ENCODE results near the gene TAMM41. TPM values are rescaled to one million over a fixed set of nuclear protein-coding genes. Genes with fewer than 3 reads are reported as not detected.
A peak's percentile ranks its signal among the peaks of the same experiment; 100 is the strongest.
"Not testable (repeated sequence)": the region's sequence is repeated elsewhere in the genome, so short reads cannot be mapped to it uniquely, and the experiment has no call there.

TAMM41 gene
- polyA plus RNA-seq, 4 donors, result 2.7 to 18.2 (median 10.3) TPM

- Histone ChIP-seq H3K36me3 (ENCODE audit: control insufficient read depth in 3 of 3, insufficient read depth in 2 of 3, low read depth in 1 of 3, low read length in 3 of 3) (no peaks in the 10 kb centered on the region), H3K27ac (ENCODE audit: low read depth in 1 of 3, low read length in 2 of 3) (no peak overlapping the region), H3K27me3 (ENCODE audit: control insufficient read depth in 3 of 3, insufficient read depth in 3 of 3, low read length in 3 of 3) (no peaks in the 10 kb centered on the region), H3K4me3 (ENCODE audit: low read depth in 1 of 3, low read length in 3 of 3) (no peak overlapping the region), H3K9me3 (ENCODE audit: control insufficient read depth in 2 of 2, insufficient read depth in 1 of 2, low read depth in 1 of 2, low read length in 1 of 2) (no peaks in the 10 kb centered on the region), H3K4me1 (ENCODE audit: control insufficient read depth in 3 of 3, insufficient read depth in 2 of 3, low read depth in 1 of 3, low read length in 2 of 3) (peaks cover 0 to 13% (median 0%) of the 10 kb centered on the region in 3 donors)
- DNase-seq, result no peak
- WGBS, 3 donors, result 91 to 94% (median 93%) methylated on average over 3 of the region's 3 CpGs
- FAIRE-seq, result no peak
Measured at GRCh38 chr3:11768604-11769003, 78.1 kb downstream of the TAMM41 start.

- Histone ChIP-seq H3K4me3 (ENCODE audit: low read depth in 1 of 3, low read length in 3 of 3) (no peak overlapping the region), H3K9me3 (ENCODE audit: control insufficient read depth in 2 of 2, insufficient read depth in 1 of 2, low read depth in 1 of 2, low read length in 1 of 2) (no peaks in the 10 kb centered on the region), H3K4me1 (ENCODE audit: control insufficient read depth in 3 of 3, insufficient read depth in 2 of 3, low read depth in 1 of 3, low read length in 2 of 3) (peaks cover 0 to under 1% (median 0%) of the 10 kb centered on the region in 3 donors), H3K36me3 (ENCODE audit: control insufficient read depth in 3 of 3, insufficient read depth in 2 of 3, low read depth in 1 of 3, low read length in 3 of 3) (no peaks in the 10 kb centered on the region), H3K27me3 (ENCODE audit: control insufficient read depth in 3 of 3, insufficient read depth in 3 of 3, low read length in 3 of 3) (no peaks in the 10 kb centered on the region), H3K27ac (ENCODE audit: low read depth in 1 of 3, low read length in 2 of 3) (no peak overlapping the region)
- DNase-seq, result no peak
- FAIRE-seq, result no peak
- 75 to 90% (median 79%) methylated on average over 5 of the region's 5 CpGs for WGBS, 3 donors
Measured at GRCh38 chr3:11764931-11765363, 81.7 kb downstream of the TAMM41 start.

- FAIRE-seq, result no peak
- Histone ChIP-seq H3K27ac (ENCODE audit: low read depth in 1 of 3, low read length in 2 of 3) (no peak overlapping the region), H3K27me3 (ENCODE audit: control insufficient read depth in 3 of 3, insufficient read depth in 3 of 3, low read length in 3 of 3) (no peaks in the 10 kb centered on the region), H3K4me1 (ENCODE audit: control insufficient read depth in 3 of 3, insufficient read depth in 2 of 3, low read depth in 1 of 3, low read length in 2 of 3) (no peaks in the 10 kb centered on the region), H3K36me3 (ENCODE audit: control insufficient read depth in 3 of 3, insufficient read depth in 2 of 3, low read depth in 1 of 3, low read length in 3 of 3) (no peaks in the 10 kb centered on the region), H3K9me3 (ENCODE audit: control insufficient read depth in 2 of 2, insufficient read depth in 1 of 2, low read depth in 1 of 2, low read length in 1 of 2) (no peaks in the 10 kb centered on the region), H3K4me3 (ENCODE audit: low read depth in 1 of 3, low read length in 3 of 3) (no peak overlapping the region)
- DNase-seq, result no peak
- 74 to 86% (median 80%) methylated on average over 2 of the region's 2 CpGs for WGBS, 3 donors
Measured at GRCh38 chr3:11759996-11760395, 86.7 kb downstream of the TAMM41 start.

GRCh38 chr3:11757929-11758328 lies 88.8 kb downstream of the TAMM41 start:
- no peaks in the 10 kb centered on the region for H3K36me3 ChIP-seq (ENCODE audit: control insufficient read depth in 3 of 3, insufficient read depth in 2 of 3, low read depth in 1 of 3, low read length in 3 of 3)
- no peak for FAIRE-seq
- 85 to 91% (median 88%) methylated on average over 6 of the region's 6 CpGs for WGBS, 3 donors
- no peaks in the 10 kb centered on the region for H3K27me3 ChIP-seq (ENCODE audit: control insufficient read depth in 3 of 3, insufficient read depth in 3 of 3, low read length in 3 of 3)
- no peaks in the 10 kb centered on the region for H3K9me3 ChIP-seq (ENCODE audit: control insufficient read depth in 2 of 2, insufficient read depth in 1 of 2, low read depth in 1 of 2, low read length in 1 of 2)
- no peak for DNase-seq
- H3K27ac ChIP-seq (ENCODE audit: low read depth in 1 of 3, low read length in 2 of 3), result no peak overlapping the region
- no peaks in the 10 kb centered on the region for H3K4me1 ChIP-seq (ENCODE audit: control insufficient read depth in 3 of 3, insufficient read depth in 2 of 3, low read depth in 1 of 3, low read length in 2 of 3)
- H3K4me3 ChIP-seq (ENCODE audit: low read depth in 1 of 3, low read length in 3 of 3), result no peak overlapping the region

- WGBS, 3 donors, result 71 to 77% (median 72%) methylated on average over 9 of the region's 9 CpGs
- peak in 1 of 2 donors; percentile 13 for DNase-seq
- Histone ChIP-seq H3K27me3 (ENCODE audit: control insufficient read depth in 3 of 3, insufficient read depth in 3 of 3, low read length in 3 of 3) (no peaks in the 10 kb centered on the region), H3K27ac (ENCODE audit: low read depth in 1 of 3, low read length in 2 of 3) (no peak overlapping the region), H3K9me3 (ENCODE audit: control insufficient read depth in 2 of 2, insufficient read depth in 1 of 2, low read depth in 1 of 2, low read length in 1 of 2) (no peaks in the 10 kb centered on the region), H3K4me3 (ENCODE audit: low read depth in 1 of 3, low read length in 3 of 3) (no peak overlapping the region), H3K4me1 (ENCODE audit: control insufficient read depth in 3 of 3, insufficient read depth in 2 of 3, low read depth in 1 of 3, low read length in 2 of 3) (no peaks in the 10 kb centered on the region), H3K36me3 (ENCODE audit: control insufficient read depth in 3 of 3, insufficient read depth in 2 of 3, low read depth in 1 of 3, low read length in 3 of 3) (no peaks in the 10 kb centered on the region)
- FAIRE-seq, result no peak
Measured at GRCh38 chr3:11757441-11757875, 89.2 kb downstream of the TAMM41 start.

GRCh38 chr3:11755276-11755675 lies 91.4 kb downstream of the TAMM41 start:
- Histone ChIP-seq H3K4me3 (ENCODE audit: low read depth in 1 of 3, low read length in 3 of 3) (no peak overlapping the region), H3K4me1 (ENCODE audit: control insufficient read depth in 3 of 3, insufficient read depth in 2 of 3, low read depth in 1 of 3, low read length in 2 of 3) (no peaks in the 10 kb centered on the region), H3K27ac (ENCODE audit: low read depth in 1 of 3, low read length in 2 of 3) (no peak overlapping the region), H3K36me3 (ENCODE audit: control insufficient read depth in 3 of 3, insufficient read depth in 2 of 3, low read depth in 1 of 3, low read length in 3 of 3) (no peaks in the 10 kb centered on the region), H3K9me3 (ENCODE audit: control insufficient read depth in 2 of 2, insufficient read depth in 1 of 2, low read depth in 1 of 2, low read length in 1 of 2) (no peaks in the 10 kb centered on the region), H3K27me3 (ENCODE audit: control insufficient read depth in 3 of 3, insufficient read depth in 3 of 3, low read length in 3 of 3) (no peaks in the 10 kb centered on the region)
- FAIRE-seq, result no peak
- DNase-seq, result no peak
- WGBS, 3 donors, result 85 to 89% (median 87%) methylated on average over 12 of the region's 12 CpGs

- 64 to 75% (median 72%) methylated on average over 4 of the region's 4 CpGs for WGBS, 3 donors
- not testable (repeated sequence) for H3K27ac ChIP-seq (ENCODE audit: low read depth in 1 of 3, low read length in 2 of 3); H3K27me3 ChIP-seq (ENCODE audit: control insufficient read depth in 3 of 3, insufficient read depth in 3 of 3, low read length in 3 of 3); H3K4me1 ChIP-seq (ENCODE audit: control insufficient read depth in 3 of 3, insufficient read depth in 2 of 3, low read depth in 1 of 3, low read length in 2 of 3); H3K9me3 ChIP-seq (ENCODE audit: control insufficient read depth in 2 of 2, insufficient read depth in 1 of 2, low read depth in 1 of 2, low read length in 1 of 2); H3K36me3 ChIP-seq (ENCODE audit: control insufficient read depth in 3 of 3, insufficient read depth in 2 of 3, low read depth in 1 of 3, low read length in 3 of 3); DNase-seq; H3K4me3 ChIP-seq (ENCODE audit: low read depth in 1 of 3, low read length in 3 of 3); FAIRE-seq
Measured at GRCh38 chr3:11752254-11752653, 94.4 kb downstream of the TAMM41 start.

- not testable (repeated sequence) for H3K36me3 ChIP-seq (ENCODE audit: control insufficient read depth in 3 of 3, insufficient read depth in 2 of 3, low read depth in 1 of 3, low read length in 3 of 3); H3K27ac ChIP-seq (ENCODE audit: low read depth in 1 of 3, low read length in 2 of 3); H3K27me3 ChIP-seq (ENCODE audit: control insufficient read depth in 3 of 3, insufficient read depth in 3 of 3, low read length in 3 of 3); H3K4me3 ChIP-seq (ENCODE audit: low read depth in 1 of 3, low read length in 3 of 3); H3K9me3 ChIP-seq (ENCODE audit: control insufficient read depth in 2 of 2, insufficient read depth in 1 of 2, low read depth in 1 of 2, low read length in 1 of 2); DNase-seq; FAIRE-seq; H3K4me1 ChIP-seq (ENCODE audit: control insufficient read depth in 3 of 3, insufficient read depth in 2 of 3, low read depth in 1 of 3, low read length in 2 of 3)
- 82 to 90% (median 83%) methylated on average over 9 of the region's 9 CpGs for WGBS, 3 donors
Measured at GRCh38 chr3:11748306-11748705, 98.4 kb downstream of the TAMM41 start.

Data from small intestine (tissue), 7 donors.